Loucy (cell line): Measurements from ENCODE around the gene TBC1D20.
"Not testable (repeated sequence)": the region's sequence is repeated elsewhere in the genome, so short reads cannot be mapped to it uniquely, and the experiment has no call there.

Source experiments
- H2AFZ ChIP-seq: fragments of 200-600 bp; sonication (generic); 2 replicates; pipeline ENCODE4 v1.6.0; 2016; ENCODE audit warnings: antibody characterized with exemption, mild to moderate bottlenecking, low read length, moderate library complexity
- H3F3A ChIP-seq: fragments of 200-600 bp; 2 replicates; pipeline ENCODE4 v1.6.0; 2016; ENCODE audit warnings: antibody characterized with exemption, low read depth, mild to moderate bottlenecking
- H3K27me3 ChIP-seq: fragments of 200-600 bp; sonication (generic); 2 replicates; pipeline ENCODE4 v1.6.1; 2014; ENCODE audit warnings: low read length, mild to moderate bottlenecking; ENCODE audit not compliant: insufficient read depth, poor library complexity, severe bottlenecking
- H3K36me3 ChIP-seq: fragments of 200-600 bp; sonication (generic); 2 replicates; pipeline ENCODE4 v1.6.1; 2016; ENCODE audit warnings: low read length; ENCODE audit not compliant: insufficient read depth
- H3K4me1 ChIP-seq: fragments of 200-600 bp; sonication (generic); 2 replicates; pipeline ENCODE4 v1.5.1; 2014; ENCODE audit warnings: low read length, mild to moderate bottlenecking; ENCODE audit not compliant: insufficient read depth, poor library complexity, severe bottlenecking
- H3K4me2 ChIP-seq: fragments of 200-600 bp; sonication (generic); 2 replicates; pipeline ENCODE4 v1.6.0; 2014; ENCODE audit warnings: antibody characterized with exemption, low read length, low read depth, mild to moderate bottlenecking; ENCODE audit not compliant: poor library complexity, severe bottlenecking
- H3K4me3 ChIP-seq: fragments of 200-600 bp; sonication (generic); 2 replicates; pipeline ENCODE4 v1.5.1; 2014; ENCODE audit warnings: low read length, mild to moderate bottlenecking, mixed read lengths; ENCODE audit not compliant: poor library complexity, severe bottlenecking
- H3K79me2 ChIP-seq: fragments of 200-600 bp; sonication (generic); 2 replicates; pipeline ENCODE4 v1.6.1; 2014; ENCODE audit warnings: low read length; ENCODE audit not compliant: insufficient read depth
- H3K9ac ChIP-seq: fragments of 200-600 bp; sonication (generic); 2 replicates; pipeline ENCODE4 v1.6.0; 2014; ENCODE audit warnings: mild to moderate bottlenecking, low read depth, low read length, moderate library complexity; ENCODE audit not compliant: poor library complexity, severe bottlenecking
- H3K9me2 ChIP-seq: fragments of 200-600 bp; sonication (generic); replicated peaks from 2 replicates; pipeline ENCODE4 v1.6.1; 2016; ENCODE audit warnings: low read depth, low read length, mixed read lengths
- H3K9me3 ChIP-seq: fragments of 200-600 bp; sonication (generic); 2 replicates; pipeline ENCODE4 v1.6.1; 2014; ENCODE audit warnings: mild to moderate bottlenecking, antibody characterized with exemption, low read length, low read depth; ENCODE audit not compliant: insufficient read depth
- H4K20me1 ChIP-seq: fragments of 200-600 bp; sonication (generic); 2 replicates; pipeline ENCODE4 v1.6.0; 2014; ENCODE audit warnings: antibody characterized with exemption, low read length, mild to moderate bottlenecking; ENCODE audit not compliant: insufficient read depth, poor library complexity, severe bottlenecking
- CTCF ChIP-seq: fragments of 200-600 bp; sonication (generic); conservative IDR thresholded peaks from 2 replicates; pipeline ENCODE4 v1.5.1; 2014; ENCODE audit warnings: mild to moderate bottlenecking, antibody characterized with exemption, low read length
- EZH2phosphoT487 ChIP-seq: fragments of 200-600 bp; IDR thresholded peaks from 2 replicates; pipeline ENCODE4 v1.6.1; 2018; ENCODE audit warnings: antibody characterized with exemption, mild to moderate bottlenecking, moderate library complexity, borderline replicate concordance

Gene TBC1D20

DNA sequence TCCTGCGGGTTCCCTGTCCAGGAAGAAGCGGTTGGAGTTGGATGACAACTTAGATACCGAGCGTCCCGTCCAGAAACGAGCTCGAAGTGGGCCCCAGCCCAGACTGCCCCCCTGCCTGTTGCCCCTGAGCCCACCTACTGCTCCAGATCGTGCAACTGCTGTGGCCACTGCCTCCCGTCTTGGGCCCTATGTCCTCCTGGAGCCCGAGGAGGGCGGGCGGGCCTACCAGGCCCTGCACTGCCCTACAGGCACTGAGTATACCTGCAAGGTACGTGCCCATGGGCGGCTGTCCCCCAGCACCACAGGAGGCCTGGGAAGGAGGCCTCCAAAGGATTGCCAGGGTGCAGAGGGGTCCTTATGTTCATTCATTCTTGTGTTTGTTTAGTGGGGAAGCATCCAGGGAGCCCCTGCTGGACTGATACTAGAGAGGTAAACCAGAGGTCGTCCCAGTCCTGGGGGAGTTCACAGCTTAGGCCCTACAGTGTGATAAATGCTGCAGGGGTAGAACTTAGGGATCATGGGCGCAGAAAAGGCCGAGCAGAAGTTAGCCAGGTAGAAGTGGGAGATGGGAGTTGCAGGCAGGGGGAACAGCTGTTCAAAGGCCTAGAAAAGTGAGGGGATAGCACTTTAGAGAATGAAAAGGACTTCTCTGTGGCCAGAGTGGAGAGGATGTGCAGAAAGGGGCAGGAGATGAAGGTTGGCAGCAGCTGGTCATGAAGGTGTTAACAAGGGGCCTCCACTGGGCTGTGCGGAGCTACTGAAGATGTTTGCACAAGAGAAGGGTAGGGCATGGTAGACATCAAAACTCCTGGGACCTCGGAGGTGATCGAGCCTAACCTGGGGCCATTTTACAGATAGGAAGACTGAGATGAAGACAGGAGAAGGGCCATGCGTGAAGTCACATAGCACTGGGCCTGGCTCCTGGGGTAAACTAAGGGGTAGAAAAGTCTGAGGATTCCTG lies 74.0 kb downstream of the TBC1D20 start:
- no peaks in the 10 kb centered on the region for H3K27me3 ChIP-seq
- no peak overlapping the region for H3K9ac ChIP-seq
- no peak overlapping the region for H3K4me2 ChIP-seq
- no peak overlapping the region for H2AFZ ChIP-seq
- TF ChIP-seq CTCF: no peak
- TF ChIP-seq EZH2phosphoT487: no peak
- H3K79me2 ChIP-seq: peaks cover 9% of the 10 kb centered on the region
- H3K9me2 ChIP-seq: no peaks in the 10 kb centered on the region
- H4K20me1 ChIP-seq: peaks cover 4% of the 10 kb centered on the region
- no peaks in the 10 kb centered on the region for H3K9me3 ChIP-seq
- H3F3A ChIP-seq: no peaks in the 10 kb centered on the region; the same call in 1 of the 2 replicates
- peaks cover under 1% of the 10 kb centered on the region for H3K4me1 ChIP-seq
- H3K4me3 ChIP-seq: no peak overlapping the region
- H3K36me3 ChIP-seq: peaks cover 34% of the 10 kb centered on the region; the same call in 1 of the 2 replicates

GRCh38 chr20:387520-387919 lies 74.8 kb downstream of the TBC1D20 start:
- H3K79me2 ChIP-seq: peaks cover 10% of the 10 kb centered on the region
- no peaks in the 10 kb centered on the region; the same call in 1 of the 2 replicates for H3F3A ChIP-seq
- H3K4me2 ChIP-seq: no peak overlapping the region
- H2AFZ ChIP-seq: no peak overlapping the region
- H3K9me2 ChIP-seq: no peaks in the 10 kb centered on the region
- H3K36me3 ChIP-seq: peaks cover 28% of the 10 kb centered on the region; the same call in 1 of the 2 replicates
- no peak for TF ChIP-seq CTCF
- no peak for TF ChIP-seq EZH2phosphoT487
- H3K9ac ChIP-seq: no peak overlapping the region
- no peaks in the 10 kb centered on the region for H3K9me3 ChIP-seq
- no peak overlapping the region for H3K4me3 ChIP-seq
- H4K20me1 ChIP-seq: peaks cover 8% of the 10 kb centered on the region
- H3K4me1 ChIP-seq: peaks cover 8% of the 10 kb centered on the region
- no peaks in the 10 kb centered on the region for H3K27me3 ChIP-seq

GRCh38 chr20:386634-387033 lies 75.7 kb downstream of the TBC1D20 start:
- Histone ChIP-seq H3K4me1 (peaks cover 14% of the 10 kb centered on the region), H4K20me1 (peaks cover 13% of the 10 kb centered on the region), H3K79me2 (peaks cover 16% of the 10 kb centered on the region), H3K36me3 (peaks cover 23% of the 10 kb centered on the region; the same call in 1 of the 2 replicates)
- H3K4me2 ChIP-seq, H3K9me3 ChIP-seq, H3K27me3 ChIP-seq, H3F3A ChIP-seq, H3K9ac ChIP-seq, H3K9me2 ChIP-seq, H2AFZ ChIP-seq, H3K4me3 ChIP-seq: not testable (repeated sequence)
